ENCODE measurements around the gene KCNG1. TPM values are rescaled to one million over a fixed set of nuclear protein-coding genes. Genes with fewer than 3 reads are reported as not detected.

Gene KCNG1
- total and polyA plus RNA-seq, 8 donors: 0.19 to 11.9 (median 2.7) TPM; not detected in 4

DNA sequence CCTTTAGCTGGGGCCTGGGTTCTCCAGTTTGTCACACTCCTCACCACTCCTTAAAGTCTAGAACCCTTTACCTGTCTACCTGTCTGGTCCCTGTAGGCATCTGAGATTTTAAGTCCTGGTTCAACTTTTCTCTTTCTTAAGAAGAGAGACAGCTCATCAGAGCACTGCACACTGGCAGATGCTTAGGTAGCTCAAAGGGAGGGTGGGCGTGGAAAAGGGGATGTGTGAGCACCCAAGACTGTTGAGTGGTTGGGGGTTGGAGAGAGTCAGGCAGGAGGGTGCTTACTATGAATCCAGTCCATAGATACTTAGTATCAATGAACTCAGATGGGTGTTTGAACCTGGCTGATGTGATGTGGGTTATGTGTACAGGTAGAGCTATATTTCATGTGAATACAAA is 6.6 kb upstream of the KCNG1 start:
- intact Hi-C loops (cut with DNase I; ENCODE audit: low total_unique reads): no loop called here
- H3K27me3 ChIP-seq: peaks cover 5 to 83% (median 35%) of the 10 kb centered on the region in 3 donors
- H3K9me3 ChIP-seq: no peaks in the 10 kb centered on the region
- H3K4me1 ChIP-seq: peaks cover 0 to 4% (median 0%) of the 10 kb centered on the region in 4 donors
- TF ChIP-seq EP300 (IDR thresholded peaks at IDR 0.05): no peak
- TF ChIP-seq, protein P1, sequence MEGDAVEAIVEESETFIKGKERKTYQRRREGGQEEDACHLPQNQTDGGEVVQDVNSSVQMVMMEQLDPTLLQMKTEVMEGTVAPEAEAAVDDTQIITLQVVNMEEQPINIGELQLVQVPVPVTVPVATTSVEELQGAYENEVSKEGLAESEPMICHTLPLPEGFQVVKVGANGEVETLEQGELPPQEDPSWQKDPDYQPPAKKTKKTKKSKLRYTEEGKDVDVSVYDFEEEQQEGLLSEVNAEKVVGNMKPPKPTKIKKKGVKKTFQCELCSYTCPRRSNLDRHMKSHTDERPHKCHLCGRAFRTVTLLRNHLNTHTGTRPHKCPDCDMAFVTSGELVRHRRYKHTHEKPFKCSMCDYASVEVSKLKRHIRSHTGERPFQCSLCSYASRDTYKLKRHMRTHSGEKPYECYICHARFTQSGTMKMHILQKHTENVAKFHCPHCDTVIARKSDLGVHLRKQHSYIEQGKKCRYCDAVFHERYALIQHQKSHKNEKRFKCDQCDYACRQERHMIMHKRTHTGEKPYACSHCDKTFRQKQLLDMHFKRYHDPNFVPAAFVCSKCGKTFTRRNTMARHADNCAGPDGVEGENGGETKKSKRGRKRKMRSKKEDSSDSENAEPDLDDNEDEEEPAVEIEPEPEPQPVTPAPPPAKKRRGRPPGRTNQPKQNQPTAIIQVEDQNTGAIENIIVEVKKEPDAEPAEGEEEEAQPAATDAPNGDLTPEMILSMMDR (IDR thresholded peaks at IDR 0.05): no peak
- TF ChIP-seq POLR2AphosphoS5 (IDR thresholded peaks at IDR 0.05): no peak
- TF ChIP-seq POLR2A (IDR thresholded peaks at IDR 0.05): no peak
- H3K36me3 ChIP-seq: no peaks in the 10 kb centered on the region
- no peak overlapping the region for H3K27ac ChIP-seq
- H3K4me3 ChIP-seq: no peak overlapping the region
- WGBS, 5 donors: 70 to 86% (median 72%) methylated on average over 1 of the region's 1 CpG
- no peak for DNase-seq

DNA sequence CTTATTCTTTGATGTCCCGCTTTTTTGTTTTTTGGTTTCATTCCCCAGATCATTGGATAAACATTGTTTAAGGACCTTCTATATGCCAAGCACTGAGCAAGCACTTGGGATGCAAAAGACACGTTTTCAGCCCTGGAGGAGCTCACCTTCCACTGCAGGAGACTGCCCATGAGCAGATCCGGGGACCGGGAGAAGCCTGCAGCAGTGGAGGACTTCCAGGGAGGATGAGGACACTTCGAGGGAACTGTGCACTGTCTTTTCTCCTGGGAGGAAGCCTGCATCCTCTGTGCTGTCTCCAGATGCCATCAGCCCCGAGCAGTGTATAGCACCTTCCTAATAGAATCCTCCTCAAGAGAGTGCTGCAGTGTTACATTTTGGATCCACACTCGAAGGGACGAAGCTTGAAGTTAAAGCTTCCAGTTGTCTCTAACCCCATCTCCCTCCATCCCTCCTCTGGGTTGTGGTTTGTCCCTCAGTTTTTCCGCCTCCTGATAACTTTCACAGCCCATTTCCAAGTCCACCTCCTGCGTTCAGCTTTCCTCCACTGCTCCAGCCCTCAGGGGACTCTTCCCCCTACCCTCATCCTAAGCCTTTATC is 5.8 kb upstream of the KCNG1 start:
- DNase-seq: no peak
- Histone ChIP-seq H3K27ac (no peak overlapping the region), H3K27me3 (peaks cover 5 to 92% (median 43%) of the 10 kb centered on the region in 3 donors), H3K4me3 (no peak overlapping the region), H3K4me1 (peaks cover 0 to 2% (median under 1%) of the 10 kb centered on the region in 4 donors), H3K9me3 (no peaks in the 10 kb centered on the region), H3K36me3 (no peaks in the 10 kb centered on the region)
- WGBS, 5 donors: 30 to 35% (median 32%) methylated on average over 10 of the region's 10 CpGs
- intact Hi-C loops (cut with DNase I; ENCODE audit: low total_unique reads): no loop called here
- TF ChIP-seq EP300 (IDR thresholded peaks at IDR 0.05) (no peak), POLR2A (IDR thresholded peaks at IDR 0.05) (no peak), POLR2AphosphoS5 (IDR thresholded peaks at IDR 0.05) (no peak)
- TF ChIP-seq, protein P1 (IDR thresholded peaks at IDR 0.05): no peak

DNA sequence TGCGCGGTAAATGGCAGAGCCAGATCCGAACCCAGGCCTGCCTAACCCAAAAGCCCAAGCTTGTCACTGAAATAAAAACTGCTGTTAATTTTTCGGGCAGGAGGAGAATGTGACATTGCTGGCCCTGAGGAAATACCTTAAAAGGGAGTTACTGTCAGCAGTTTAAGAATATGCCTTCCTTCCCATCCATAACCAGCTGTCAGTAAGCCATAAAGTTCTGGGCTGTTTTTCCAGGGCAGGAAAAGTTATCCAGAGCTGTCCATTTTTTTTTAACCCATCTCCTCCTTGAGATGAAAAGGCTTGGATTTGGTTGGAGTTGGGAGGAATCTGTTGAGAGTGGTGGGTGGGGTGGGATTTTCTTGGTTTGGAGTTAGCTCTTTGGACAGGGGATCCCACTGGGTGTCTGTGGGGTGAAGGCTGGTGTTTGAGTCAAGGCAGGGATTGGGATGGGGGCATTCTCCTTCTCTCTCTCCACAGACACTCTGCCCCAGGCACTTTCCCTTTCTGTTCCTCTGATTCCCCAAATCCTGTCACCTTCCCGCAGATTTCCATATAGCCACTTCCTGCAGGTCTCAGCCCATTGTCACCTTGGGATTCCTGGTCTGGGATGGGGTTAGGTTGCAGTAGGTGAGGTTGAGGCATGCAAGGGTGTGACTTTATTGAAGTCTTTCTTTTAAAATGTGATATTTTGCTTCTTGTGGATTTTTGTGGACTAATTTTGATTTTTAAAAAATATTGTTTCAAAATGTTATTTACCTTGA is 4.3 kb upstream of the KCNG1 start:
- no peak overlapping the region for H3K4me3 ChIP-seq
- TF ChIP-seq EP300 (IDR thresholded peaks at IDR 0.05) (no peak), POLR2A (IDR thresholded peaks at IDR 0.05) (no peak), POLR2AphosphoS5 (IDR thresholded peaks at IDR 0.05) (no peak)
- TF ChIP-seq, protein P1 (IDR thresholded peaks at IDR 0.05): no peak
- no peak for DNase-seq
- WGBS, 5 donors: 65 to 76% (median 71%) methylated on average over 5 of the region's 5 CpGs
- H3K36me3 ChIP-seq: no peaks in the 10 kb centered on the region
- H3K27me3 ChIP-seq: peaks cover 9 to 99% (median 58%) of the 10 kb centered on the region in 3 donors
- no peak overlapping the region for H3K27ac ChIP-seq
- intact Hi-C loops (cut with DNase I; ENCODE audit: low total_unique reads): no loop called here
- no peaks in the 10 kb centered on the region for H3K9me3 ChIP-seq
- H3K4me1 ChIP-seq: peaks cover 12 to 17% (median 15%) of the 10 kb centered on the region in 4 donors

DNA sequence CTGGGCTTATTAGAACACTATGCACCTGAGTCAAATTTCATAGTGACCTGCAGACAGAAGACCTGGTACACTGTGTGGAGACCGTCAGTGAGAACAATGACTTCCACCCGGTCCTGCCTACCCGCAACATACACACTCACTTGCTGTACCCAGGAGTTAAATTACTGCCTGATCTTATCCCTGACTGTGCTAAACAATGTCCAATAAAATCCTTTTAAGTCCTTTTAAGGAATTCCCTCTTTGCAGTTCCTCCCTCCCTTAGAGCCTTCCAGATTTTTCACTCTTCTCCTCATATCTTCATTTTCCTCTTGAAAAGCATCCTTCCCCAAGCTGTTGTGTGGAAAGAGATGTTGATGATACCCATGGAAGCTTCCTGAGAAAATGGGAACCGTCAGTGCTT is 3.4 kb upstream of the KCNG1 start:
- intact Hi-C loops (cut with DNase I; ENCODE audit: low total_unique reads): no loop called here
- Histone ChIP-seq H3K9me3 (no peaks in the 10 kb centered on the region), H3K27me3 (peaks cover 5 to 99% (median 63%) of the 10 kb centered on the region in 3 donors), H3K4me3 (no peak overlapping the region), H3K27ac (no peak overlapping the region), H3K36me3 (no peaks in the 10 kb centered on the region), H3K4me1 (peaks cover 12 to 17% (median 16%) of the 10 kb centered on the region in 4 donors)
- no peak for DNase-seq
- WGBS, 5 donors: 33 to 57% (median 39%) methylated on average over 4 of the region's 4 CpGs
- TF ChIP-seq, protein P1 (IDR thresholded peaks at IDR 0.05): no peak
- TF ChIP-seq POLR2AphosphoS5 (IDR thresholded peaks at IDR 0.05): no peak
- no peak for TF ChIP-seq EP300 (IDR thresholded peaks at IDR 0.05)
- no peak for TF ChIP-seq POLR2A (IDR thresholded peaks at IDR 0.05)

Data from stomach (tissue), 9 donors.